ENCODE results near the gene FRY. TPM values are rescaled to one million over a fixed set of nuclear protein-coding genes. Genes with fewer than 3 reads are reported as not detected.

Gene FRY
- total RNA-seq, 2 experiments from 2014 or later = 0.52 to 0.58 TPM

DNA sequence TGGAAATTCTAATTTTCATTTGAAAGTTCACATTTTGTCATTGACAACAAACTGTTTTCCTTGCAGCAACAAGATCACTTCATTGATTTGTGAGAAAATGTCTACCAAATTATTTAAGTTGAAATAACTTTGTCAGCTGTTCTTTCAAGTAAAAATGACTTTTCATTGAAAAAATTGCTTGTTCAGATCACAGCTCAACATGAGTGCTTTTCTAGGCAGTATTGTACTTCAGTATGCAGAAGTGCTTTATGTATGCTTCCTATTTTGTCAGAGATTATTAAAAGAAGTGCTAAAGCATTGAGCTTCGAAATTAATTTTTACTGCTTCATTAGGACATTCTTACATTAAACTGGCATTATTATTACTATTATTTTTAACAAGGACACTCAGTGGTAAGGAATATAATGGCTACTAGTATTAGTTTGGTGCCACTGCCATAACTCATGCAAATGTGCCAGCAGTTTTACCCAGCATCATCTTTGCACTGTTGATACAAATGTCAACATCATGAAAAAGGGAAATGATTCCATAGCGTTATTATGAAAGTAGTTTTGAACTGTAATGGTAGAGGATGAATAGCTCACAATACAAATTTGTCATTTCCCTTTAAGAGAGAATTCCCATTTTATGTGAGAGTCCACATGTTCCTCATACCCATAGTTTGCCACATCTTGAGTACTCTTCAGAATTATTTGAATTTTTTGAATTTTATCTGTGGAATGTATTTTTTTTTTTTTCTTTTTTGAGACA is 286.3 kb downstream of the FRY start:
- DNase-seq = no peak
- Mint-ChIP-seq H3K4me1 (peaks cover 10% of the 10 kb centered on the region), H3K4me3 (no peak overlapping the region), H3K9me3 (no peaks in the 10 kb centered on the region), H3K36me3 (peaks cover 32% of the 10 kb centered on the region), H3K27me3 (no peaks in the 10 kb centered on the region), H3K27ac (no peak overlapping the region)

- H3K36me3 Mint-ChIP-seq = peaks cover 44% of the 10 kb centered on the region
- H3K9me3 Mint-ChIP-seq = no peaks in the 10 kb centered on the region
- H3K4me1 Mint-ChIP-seq = peaks cover 3% of the 10 kb centered on the region
- no peak overlapping the region for H3K4me3 Mint-ChIP-seq
- no peak overlapping the region for H3K27ac Mint-ChIP-seq
- H3K27me3 Mint-ChIP-seq = no peaks in the 10 kb centered on the region
- no peak for DNase-seq
Observed at GRCh38 chr13:32320528-32320927, 289.0 kb downstream of the FRY start.

- Mint-ChIP-seq H3K36me3 (peaks cover 39% of the 10 kb centered on the region), H3K4me3 (no peak overlapping the region), H3K27me3 (no peaks in the 10 kb centered on the region), H3K4me1 (peaks cover 1% of the 10 kb centered on the region), H3K9me3 (no peaks in the 10 kb centered on the region), H3K27ac (no peak overlapping the region)
- no peak for DNase-seq
Observed at GRCh38 chr13:32323912-32324311, 292.3 kb downstream of the FRY start.

DNA sequence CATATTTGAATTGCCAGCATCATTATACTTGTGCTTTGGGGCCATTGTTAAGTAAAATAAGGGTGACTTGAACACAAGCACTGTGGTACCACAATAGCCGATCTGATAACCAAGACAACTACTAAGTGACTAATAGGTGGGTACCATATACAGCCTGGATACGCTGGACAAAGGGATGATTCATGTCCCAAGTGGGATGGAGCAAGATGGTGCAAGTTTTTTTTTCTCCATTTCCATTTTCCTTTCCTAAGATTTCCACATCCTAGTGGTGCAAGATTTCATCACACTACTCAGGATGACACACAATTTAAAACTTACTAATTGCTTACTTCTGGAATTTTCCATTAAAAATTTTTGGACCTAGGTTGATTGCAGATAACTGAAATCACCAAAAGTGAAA is 298.9 kb downstream of the FRY start:
- H3K36me3 Mint-ChIP-seq = peaks cover 46% of the 10 kb centered on the region

GRCh38 chr13:32334671-32335070 is 303.1 kb downstream of the FRY start:
- no peak overlapping the region for H3K27ac Mint-ChIP-seq
- no peaks in the 10 kb centered on the region for H3K9me3 Mint-ChIP-seq
- peaks cover 2% of the 10 kb centered on the region for H3K4me1 Mint-ChIP-seq
- peaks cover 7% of the 10 kb centered on the region for H3K27me3 Mint-ChIP-seq
- H3K36me3 Mint-ChIP-seq = peaks cover 74% of the 10 kb centered on the region
- H3K4me3 Mint-ChIP-seq = no peak overlapping the region
- DNase-seq = no peak

More for the DNA sequence above, 298.9 kb downstream of the FRY start:
- Mint-ChIP-seq H3K9me3 (no peaks in the 10 kb centered on the region), H3K27me3 (no peaks in the 10 kb centered on the region), H3K27ac (no peak overlapping the region), H3K4me1 (peaks cover 4% of the 10 kb centered on the region), H3K4me3 (no peak overlapping the region)
- no peak for DNase-seq

GRCh38 chr13:32340914-32341313 is 309.3 kb downstream of the FRY start:
- no peaks in the 10 kb centered on the region for H3K9me3 Mint-ChIP-seq
- H3K4me1 Mint-ChIP-seq = no peaks in the 10 kb centered on the region
- peaks cover 41% of the 10 kb centered on the region for H3K36me3 Mint-ChIP-seq
- no peak overlapping the region for H3K4me3 Mint-ChIP-seq
- no peak overlapping the region for H3K27ac Mint-ChIP-seq
- peaks cover 7% of the 10 kb centered on the region for H3K27me3 Mint-ChIP-seq
- no peak for DNase-seq

DNA sequence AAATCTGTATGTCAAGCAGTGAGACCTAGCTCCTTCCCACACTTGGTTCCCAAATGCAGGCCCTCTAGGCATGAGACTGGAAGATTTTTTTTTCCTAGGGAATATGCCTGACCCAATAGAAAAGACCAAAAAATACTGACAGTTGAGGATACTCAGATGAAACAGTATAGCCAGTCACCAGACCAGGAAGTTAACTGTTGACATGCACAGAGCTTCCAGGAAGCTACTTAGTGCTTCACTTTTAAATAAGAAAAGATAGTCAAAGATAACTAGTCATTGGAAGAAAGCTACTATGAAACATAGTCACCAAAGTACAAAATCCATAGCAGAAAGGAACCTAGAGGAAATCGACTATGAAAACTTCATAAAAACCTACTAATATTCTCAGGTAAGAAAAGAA is 316.1 kb downstream of the FRY start:
- Mint-ChIP-seq H3K4me3 (no peak overlapping the region), H3K27ac (no peak overlapping the region), H3K27me3 (no peaks in the 10 kb centered on the region), H3K36me3 (peaks cover 47% of the 10 kb centered on the region), H3K9me3 (peaks cover 4% of the 10 kb centered on the region), H3K4me1 (peaks cover 6% of the 10 kb centered on the region)
- DNase-seq = no peak
